KOPT-K1 (cell line): Measurements from ENCODE around the gene NRG3.

Source experiments
- H3K27ac ChIP-seq: fragments of 200-600 bp; sonication (generic); 2 replicates; pipeline ENCODE4 v1.5.1; 2016; ENCODE audit warnings: antibody characterized with exemption, mild to moderate bottlenecking, low read depth, low read length; ENCODE audit not compliant: poor library complexity, severe bottlenecking
- H3K36me3 ChIP-seq: fragments of 200-600 bp; sonication (generic); 2 replicates; pipeline ENCODE4 v1.5.1; 2017; ENCODE audit warnings: antibody characterized with exemption, mild to moderate bottlenecking, low read length, moderate library complexity; ENCODE audit not compliant: insufficient read depth
- H3K9me3 ChIP-seq: fragments of 200-600 bp; sonication (generic); 2 replicates; pipeline ENCODE4 v1.5.1; 2017; ENCODE audit warnings: antibody characterized with exemption, low read length, mild to moderate bottlenecking; ENCODE audit not compliant: insufficient read depth, poor library complexity, severe bottlenecking

Gene NRG3

GRCh38 chr10:82396886-82397285, 521.9 kb downstream of the NRG3 start:
- H3K36me3 ChIP-seq, result no peaks in the 10 kb centered on the region
- no peaks in the 10 kb centered on the region for H3K9me3 ChIP-seq
- no peak overlapping the region for H3K27ac ChIP-seq

DNA sequence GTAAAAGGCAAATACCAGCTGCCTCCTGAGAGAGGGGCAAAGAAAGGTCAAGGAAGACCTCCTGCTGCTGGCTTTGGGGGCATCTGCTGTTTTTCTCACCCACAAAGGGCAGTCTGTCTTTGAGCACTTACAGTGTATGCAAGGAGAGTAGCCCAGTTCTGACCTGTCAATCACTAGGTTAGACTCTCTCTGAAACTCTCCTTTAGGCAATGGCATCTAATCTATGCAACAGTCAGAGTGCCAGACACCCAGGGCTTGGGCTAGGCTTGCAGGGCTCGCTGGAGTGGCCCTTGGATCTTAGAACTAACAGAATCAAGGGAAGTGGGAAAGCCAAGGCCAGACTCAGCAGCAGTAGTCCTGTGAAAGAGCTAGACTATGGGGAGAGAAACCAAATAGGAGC, 522.9 kb downstream of the NRG3 start:
- no peaks in the 10 kb centered on the region for H3K9me3 ChIP-seq
- H3K36me3 ChIP-seq, result no peaks in the 10 kb centered on the region
- no peak overlapping the region for H3K27ac ChIP-seq

DNA sequence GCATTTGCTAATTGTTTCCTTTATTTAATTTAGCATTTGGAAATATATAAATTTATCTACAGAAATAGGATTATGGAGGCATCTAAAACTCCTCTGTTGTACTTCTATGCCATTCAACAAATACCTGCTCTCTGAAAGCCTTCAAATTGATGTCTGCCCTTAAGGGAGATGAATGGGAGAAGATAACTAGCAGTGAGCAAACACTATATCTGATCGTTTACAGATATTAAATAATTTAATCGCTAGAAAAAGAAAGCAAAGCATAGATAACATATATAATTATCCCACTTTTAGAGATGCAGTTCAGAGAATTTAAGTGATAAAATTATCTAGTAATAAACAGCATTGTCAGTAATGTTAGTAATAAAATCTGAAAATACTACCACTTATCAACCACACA, 524.9 kb downstream of the NRG3 start:
- no peak overlapping the region for H3K27ac ChIP-seq
- no peaks in the 10 kb centered on the region for H3K36me3 ChIP-seq
- no peaks in the 10 kb centered on the region for H3K9me3 ChIP-seq

GRCh38 chr10:82400841-82401240, 525.8 kb downstream of the NRG3 start:
- Histone ChIP-seq H3K27ac (no peak overlapping the region), H3K36me3 (no peaks in the 10 kb centered on the region)

GRCh38 chr10:82402906-82403401, 528.0 kb downstream of the NRG3 start:
- Histone ChIP-seq H3K27ac (no peak overlapping the region), H3K36me3 (no peaks in the 10 kb centered on the region), H3K9me3 (no peaks in the 10 kb centered on the region)

More at GRCh38 chr10:82400841-82401240, 525.8 kb downstream of the NRG3 start:
- no peaks in the 10 kb centered on the region for H3K9me3 ChIP-seq

DNA sequence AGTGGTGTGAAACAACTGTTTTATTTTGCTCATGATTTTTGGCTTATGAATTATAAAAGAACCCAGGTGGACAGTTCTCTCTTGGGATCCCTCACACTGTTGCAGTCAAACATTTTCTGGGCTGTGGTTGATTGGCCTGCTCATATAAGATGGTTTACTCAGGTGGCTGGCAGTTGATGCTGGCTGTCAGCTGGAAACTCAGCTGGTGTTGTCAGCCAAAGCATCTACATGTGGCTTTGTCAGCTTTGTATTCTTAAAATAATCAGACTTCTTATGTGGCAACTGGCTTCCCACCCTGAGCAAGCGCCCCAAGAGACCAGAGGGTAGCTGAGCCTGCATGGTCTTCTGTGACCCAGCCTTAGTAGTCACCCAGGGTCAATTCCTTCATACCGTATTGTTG, 534.7 kb downstream of the NRG3 start:
- no peak overlapping the region for H3K27ac ChIP-seq
- H3K36me3 ChIP-seq, result no peaks in the 10 kb centered on the region
- no peaks in the 10 kb centered on the region for H3K9me3 ChIP-seq

DNA sequence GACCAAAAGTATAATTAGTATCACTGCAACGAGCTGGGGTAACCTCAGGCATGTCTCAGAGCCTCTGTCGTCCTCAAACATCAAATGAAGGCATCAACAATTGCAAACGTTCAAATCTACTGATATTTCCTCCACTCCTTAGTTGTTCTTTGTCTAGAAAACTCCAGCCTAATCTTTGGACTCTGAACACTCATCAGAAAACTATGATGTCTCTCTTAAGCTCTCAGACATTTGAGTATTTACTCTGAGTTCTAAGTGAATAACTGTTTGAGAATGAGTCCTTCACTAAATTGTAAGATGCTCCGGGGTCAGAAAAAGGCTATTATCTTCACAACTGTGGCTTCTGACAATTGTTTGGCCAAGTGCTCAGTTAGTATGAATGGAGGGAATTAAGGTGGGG, 536.4 kb downstream of the NRG3 start:
- Histone ChIP-seq H3K36me3 (no peaks in the 10 kb centered on the region), H3K9me3 (no peaks in the 10 kb centered on the region), H3K27ac (no peak overlapping the region)

DNA sequence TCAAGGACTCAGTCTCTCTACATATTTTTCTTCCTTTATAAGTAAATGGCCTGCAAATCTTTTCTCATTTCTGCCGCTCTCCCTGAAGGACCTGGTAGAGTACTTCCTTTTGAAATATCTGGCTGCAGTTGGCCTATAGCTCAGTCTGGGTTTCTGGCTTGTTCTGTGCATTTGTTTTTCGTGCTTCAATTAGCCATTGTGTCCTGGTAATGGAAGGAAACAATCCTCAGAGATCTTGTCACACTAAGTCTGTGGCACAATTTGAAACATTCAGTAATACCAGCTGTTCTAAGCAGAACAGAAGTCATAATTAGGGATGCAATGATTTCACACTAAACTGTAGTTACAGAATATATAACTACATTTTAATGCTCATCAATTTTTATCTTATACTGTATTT, 545.0 kb downstream of the NRG3 start:
- H3K9me3 ChIP-seq, result no peaks in the 10 kb centered on the region
- no peak overlapping the region for H3K27ac ChIP-seq
- H3K36me3 ChIP-seq, result no peaks in the 10 kb centered on the region

DNA sequence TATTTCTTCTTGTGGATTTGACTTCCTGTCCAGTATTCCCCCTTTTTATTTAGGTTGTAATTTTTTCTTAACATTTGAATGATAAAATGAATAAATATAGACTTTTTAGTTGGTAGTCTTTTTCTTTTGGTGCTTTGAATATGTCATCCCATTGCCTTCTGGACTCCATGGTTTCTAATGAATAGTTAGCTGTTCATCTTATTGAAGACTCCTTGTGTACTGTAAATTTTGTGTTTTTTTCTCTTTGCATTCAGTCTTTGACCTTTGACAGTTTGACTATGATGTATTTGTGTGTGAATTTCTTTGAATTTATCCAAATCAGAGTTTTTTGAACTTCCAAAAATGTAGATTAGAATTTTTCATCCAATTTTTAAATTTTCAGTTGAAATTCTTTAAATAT, 554.3 kb downstream of the NRG3 start:
- H3K36me3 ChIP-seq, result no peaks in the 10 kb centered on the region
- H3K9me3 ChIP-seq, result no peaks in the 10 kb centered on the region
- no peak overlapping the region for H3K27ac ChIP-seq

DNA sequence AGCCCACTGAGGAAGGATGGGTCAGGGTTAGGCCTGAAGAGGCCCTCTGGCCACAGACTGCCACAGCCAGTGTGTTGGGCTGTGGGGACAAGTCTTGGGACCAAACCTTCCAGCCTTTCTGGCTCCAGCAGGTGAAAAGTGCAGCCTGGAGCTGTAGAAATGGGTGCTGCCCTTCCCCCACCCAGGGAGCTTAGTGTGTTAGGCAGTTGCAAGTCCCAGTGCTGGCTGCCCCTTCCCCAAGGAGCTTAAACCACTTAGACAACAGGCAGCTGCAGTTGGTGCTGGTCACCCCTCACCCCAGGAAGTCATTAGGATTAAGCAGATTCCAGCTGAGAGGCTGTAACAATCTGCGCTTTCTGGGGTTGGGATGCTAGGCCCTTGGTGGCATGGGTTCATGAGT, 563.3 kb downstream of the NRG3 start:
- Histone ChIP-seq H3K36me3 (no peaks in the 10 kb centered on the region), H3K9me3 (no peaks in the 10 kb centered on the region), H3K27ac (no peak overlapping the region)

- Histone ChIP-seq H3K27ac (no peak overlapping the region), H3K36me3 (no peaks in the 10 kb centered on the region), H3K9me3 (no peaks in the 10 kb centered on the region)
These were observed 565.8 kb downstream of the NRG3 start for GRCh38 chr10:82440775-82441174.

- H3K9me3 ChIP-seq, result no peaks in the 10 kb centered on the region
These were observed 577.1 kb downstream of the NRG3 start for GRCh38 chr10:82452046-82452445.

DNA sequence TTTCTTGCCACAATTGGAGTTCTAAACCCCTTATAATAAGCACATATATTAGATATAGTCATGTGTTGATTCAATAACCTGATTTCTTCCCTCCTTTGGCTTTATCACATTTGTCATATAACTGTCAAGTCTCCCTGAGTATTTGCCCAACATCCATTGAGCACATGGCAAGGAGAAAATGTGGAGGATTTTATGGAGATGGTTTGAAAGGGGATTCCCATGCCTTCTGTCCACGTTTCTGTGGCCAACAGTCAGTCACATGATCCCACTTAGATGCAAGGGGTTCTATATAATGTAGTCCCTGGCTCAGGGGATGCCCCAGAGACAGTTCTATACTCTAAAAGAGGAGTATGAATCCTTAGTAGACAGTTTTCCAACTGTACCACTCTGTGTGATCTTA, 577.7 kb downstream of the NRG3 start:
- Histone ChIP-seq H3K9me3 (no peaks in the 10 kb centered on the region), H3K27ac (no peak overlapping the region), H3K36me3 (no peaks in the 10 kb centered on the region)

More at GRCh38 chr10:82452046-82452445, 577.1 kb downstream of the NRG3 start:
- no peaks in the 10 kb centered on the region for H3K36me3 ChIP-seq
- H3K27ac ChIP-seq, result no peak overlapping the region

GRCh38 chr10:82453678-82454293, 578.8 kb downstream of the NRG3 start:
- Histone ChIP-seq H3K36me3 (no peaks in the 10 kb centered on the region), H3K27ac (no peak overlapping the region), H3K9me3 (no peaks in the 10 kb centered on the region)

DNA sequence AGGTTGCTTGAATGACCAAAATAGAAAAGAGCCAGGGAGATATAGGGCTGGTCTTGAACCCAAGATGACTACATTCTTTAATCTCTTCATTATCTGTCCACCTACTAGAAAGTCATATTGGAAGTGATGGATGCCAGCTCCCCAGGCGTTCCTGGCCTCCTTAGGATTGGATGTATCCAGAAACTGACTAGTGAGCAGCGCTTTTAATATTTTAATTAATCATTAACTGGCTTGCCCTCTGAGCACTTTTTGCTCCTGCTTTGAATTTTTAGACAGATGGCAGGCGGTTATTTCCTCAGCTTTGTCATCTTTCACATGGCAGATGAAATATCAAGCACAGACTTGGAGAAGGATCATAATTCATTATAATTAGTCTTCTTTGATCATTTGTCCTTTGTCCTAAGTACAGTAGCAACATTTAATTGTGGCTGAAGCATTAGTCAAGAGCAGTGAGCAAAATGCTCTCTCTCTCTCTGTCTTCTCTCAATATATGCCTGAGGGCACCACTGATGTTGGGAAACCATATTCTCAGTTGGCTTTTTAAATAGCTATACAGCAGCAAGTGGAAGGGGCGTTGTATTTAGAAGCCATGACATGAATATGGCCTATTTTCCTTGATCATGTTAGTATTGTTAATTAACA, 588.0 kb downstream of the NRG3 start:
- Histone ChIP-seq H3K27ac (no peak overlapping the region), H3K36me3 (no peaks in the 10 kb centered on the region), H3K9me3 (no peaks in the 10 kb centered on the region)

DNA sequence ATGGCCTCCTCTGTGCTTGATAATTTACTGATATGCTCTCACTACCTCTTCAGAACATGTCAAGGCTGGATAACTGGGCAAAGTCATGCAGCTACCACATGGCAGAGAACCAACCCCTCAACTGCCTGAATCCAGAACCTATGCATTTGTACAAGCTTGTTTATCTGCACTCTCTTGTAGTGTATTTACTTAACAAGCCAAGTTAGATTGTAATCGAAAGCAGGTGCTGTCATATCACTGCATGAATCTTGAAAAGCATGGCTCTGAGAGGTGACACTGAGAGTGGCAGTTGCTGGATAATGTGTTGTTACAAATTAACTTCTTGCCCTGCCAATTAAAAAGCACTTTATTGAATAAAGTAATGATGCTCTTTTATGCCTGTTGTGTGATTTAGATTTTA, 588.6 kb downstream of the NRG3 start:
- no peak overlapping the region for H3K27ac ChIP-seq

More for the DNA sequence above, 588.6 kb downstream of the NRG3 start:
- H3K9me3 ChIP-seq, result no peaks in the 10 kb centered on the region
- H3K36me3 ChIP-seq, result no peaks in the 10 kb centered on the region
